Measurements from ENCODE around the gene CELF4.

The CELF4 gene

DNA sequence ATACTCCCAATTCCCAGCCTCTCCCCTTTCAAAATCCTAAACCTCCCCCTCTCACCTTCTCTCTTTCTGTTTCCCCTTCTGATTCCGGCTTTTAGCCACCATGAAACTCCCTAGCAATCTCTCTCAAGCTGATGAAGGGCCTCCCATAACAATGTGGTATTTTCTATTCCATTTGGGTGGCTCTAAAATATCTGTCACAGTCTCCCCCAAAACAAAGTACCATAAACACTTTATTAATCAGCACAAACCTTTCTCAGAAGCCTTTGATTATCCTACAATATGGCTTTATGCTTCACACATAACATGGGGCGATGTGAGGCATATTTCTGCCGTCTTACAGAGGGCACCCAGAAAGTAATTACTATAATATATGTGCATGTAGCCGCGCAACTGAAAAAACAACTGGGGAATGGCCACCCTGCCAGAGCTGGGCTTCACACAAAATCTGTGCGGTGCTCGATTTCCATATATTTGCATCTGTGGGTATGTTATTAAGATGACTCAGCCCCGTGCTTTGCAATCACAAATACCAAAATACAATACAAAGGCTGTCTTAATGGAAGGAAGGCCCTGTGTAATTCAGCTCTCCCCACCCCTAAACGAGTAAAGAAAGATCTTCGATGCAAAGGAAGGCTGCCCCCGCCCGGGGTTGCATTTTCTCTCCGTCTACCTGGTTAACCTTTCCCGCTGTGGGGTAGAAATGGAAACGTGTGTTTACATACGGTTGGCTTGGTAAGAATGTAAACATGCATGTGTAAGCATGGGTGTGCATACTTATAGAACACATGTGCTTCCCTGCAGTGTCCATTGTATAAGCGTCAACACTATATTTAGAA is 81.4 kb downstream of the CELF4 start:
- peaks cover 3% of the 10 kb centered on the region; the same call in 1 of the 2 replicates for H3K27me3 ChIP-seq (replicated peaks; ENCODE audit: control insufficient read depth, insufficient read depth, low read length)
- no peak for TF ChIP-seq CTCF (IDR thresholded peaks at IDR 0.05; ENCODE audit: insufficient read depth, low read length, poor library complexity, severe bottlenecking)
- no peak overlapping the region for H3K4me3 ChIP-seq (replicated peaks; ENCODE audit: low read depth, low read length)
- DNase-seq (ENCODE audit: extremely low read depth, insufficient read length): no peak
- no peaks in the 10 kb centered on the region for H3K36me3 ChIP-seq (ENCODE audit: control insufficient read depth, insufficient read depth, low read length)

DNA sequence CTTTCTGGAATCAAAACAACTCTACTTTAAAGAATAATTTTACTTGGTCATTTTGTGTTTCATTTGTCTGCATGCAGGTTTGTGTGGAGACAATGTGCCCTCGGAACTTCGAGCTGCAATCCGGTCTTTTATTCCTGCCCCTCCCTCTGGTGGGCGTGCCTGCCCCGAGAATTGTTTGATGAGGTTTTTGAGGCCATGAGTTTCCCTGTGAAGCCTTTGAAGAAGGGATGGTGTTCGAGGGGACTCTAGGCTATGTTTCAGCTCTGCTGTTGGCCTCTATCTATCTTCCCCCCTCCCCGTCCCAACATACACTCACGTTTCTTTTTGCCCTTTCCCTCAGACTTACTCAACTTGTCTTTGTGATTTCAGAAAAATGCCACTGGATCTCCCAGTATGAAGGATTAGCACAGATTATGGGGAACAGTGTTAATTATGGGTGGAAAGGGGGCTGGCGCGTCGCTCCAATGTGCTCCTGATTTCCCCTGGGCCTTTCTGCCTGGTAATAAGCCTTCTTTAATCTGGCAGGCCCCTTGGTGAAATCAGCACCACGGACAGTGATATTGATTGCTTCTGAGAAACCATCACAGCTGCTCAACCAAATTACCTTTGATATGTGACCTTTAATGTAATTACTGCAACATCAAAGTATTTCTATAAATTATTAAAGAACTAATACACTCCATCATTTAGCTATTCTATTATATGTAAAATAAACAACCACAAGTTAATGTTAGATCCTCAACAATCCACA is 82.2 kb downstream of the CELF4 start:
- Histone ChIP-seq H3K36me3 (ENCODE audit: control insufficient read depth, insufficient read depth, low read length) (no peaks in the 10 kb centered on the region), H3K4me3 (replicated peaks; ENCODE audit: low read depth, low read length) (no peak overlapping the region), H3K27me3 (replicated peaks; ENCODE audit: control insufficient read depth, insufficient read depth, low read length) (peaks cover 3% of the 10 kb centered on the region; the same call in 1 of the 2 replicates)
- DNase-seq (ENCODE audit: extremely low read depth, insufficient read length): no peak
- TF ChIP-seq CTCF (IDR thresholded peaks at IDR 0.05; ENCODE audit: insufficient read depth, low read length, poor library complexity, severe bottlenecking): no peak

- Histone ChIP-seq H3K36me3 (ENCODE audit: control insufficient read depth, insufficient read depth, low read length) (no peaks in the 10 kb centered on the region), H3K4me3 (replicated peaks; ENCODE audit: low read depth, low read length) (no peak overlapping the region), H3K27me3 (replicated peaks; ENCODE audit: control insufficient read depth, insufficient read depth, low read length) (peaks cover 3% of the 10 kb centered on the region; the same call in 1 of the 2 replicates)
- no peak for DNase-seq (ENCODE audit: extremely low read depth, insufficient read length)
- TF ChIP-seq CTCF (IDR thresholded peaks at IDR 0.05; ENCODE audit: insufficient read depth, low read length, poor library complexity, severe bottlenecking): no peak
Observed at GRCh38 chr18:37482433-37482832, 83.2 kb downstream of the CELF4 start.

GRCh38 chr18:37482002-37482401 is 83.6 kb downstream of the CELF4 start:
- DNase-seq (ENCODE audit: extremely low read depth, insufficient read length): no peak
- H3K36me3 ChIP-seq (ENCODE audit: control insufficient read depth, insufficient read depth, low read length): no peaks in the 10 kb centered on the region
- no peak for TF ChIP-seq CTCF (IDR thresholded peaks at IDR 0.05; ENCODE audit: insufficient read depth, low read length, poor library complexity, severe bottlenecking)
- no peak overlapping the region for H3K4me3 ChIP-seq (replicated peaks; ENCODE audit: low read depth, low read length)
- peaks cover 3% of the 10 kb centered on the region; the same call in 1 of the 2 replicates for H3K27me3 ChIP-seq (replicated peaks; ENCODE audit: control insufficient read depth, insufficient read depth, low read length)

DNA sequence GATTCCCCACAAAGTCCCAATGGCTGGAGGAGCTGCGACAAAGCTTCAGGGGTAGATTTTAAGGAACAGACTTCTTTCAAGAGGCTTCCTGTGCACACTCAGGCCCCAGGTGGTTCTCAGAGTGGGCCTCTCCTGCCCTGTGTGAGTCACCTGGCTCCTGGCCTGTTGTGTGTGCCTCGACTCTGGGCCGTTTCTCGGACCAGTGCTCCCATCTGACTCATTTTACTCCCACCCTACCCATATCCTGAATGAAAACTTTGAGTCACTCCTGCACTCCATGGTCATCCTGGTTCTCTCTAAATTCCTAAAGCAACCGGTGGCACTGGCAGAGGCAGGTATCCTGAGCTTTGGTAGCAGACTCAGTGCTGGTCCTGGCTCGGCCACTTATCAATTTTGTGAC is 84.1 kb downstream of the CELF4 start:
- no peak for TF ChIP-seq CTCF (IDR thresholded peaks at IDR 0.05; ENCODE audit: insufficient read depth, low read length, poor library complexity, severe bottlenecking)
- H3K27me3 ChIP-seq (replicated peaks; ENCODE audit: control insufficient read depth, insufficient read depth, low read length): peaks cover 1% of the 10 kb centered on the region; the same call in 1 of the 2 replicates
- no peak overlapping the region for H3K4me3 ChIP-seq (replicated peaks; ENCODE audit: low read depth, low read length)
- H3K36me3 ChIP-seq (ENCODE audit: control insufficient read depth, insufficient read depth, low read length): no peaks in the 10 kb centered on the region
- no peak for DNase-seq (ENCODE audit: extremely low read depth, insufficient read length)

All from GM06990 (cell line).